SK-N-SH treated with all-trans-retinoic acid at 6 μM for 48 hours (cell line): ENCODE measurements around the gene SH3YL1.

Source experiments
- ATAC-seq: fragments of 200-7000 bp; cut with Tn5 transposase; 3 replicates; pipeline ENCODE4 v1.9.1; 2020; ENCODE audit warnings: mild to moderate bottlenecking, moderate library complexity
- ARNTL ChIP-seq: fragments of 450-650 bp; formaldehyde crosslinking; IDR thresholded peaks from 2 replicates; pipeline ENCODE4 v1.5.0; 2020; ENCODE audit warnings: low read depth, mild to moderate bottlenecking, moderate library complexity, borderline replicate concordance
- BACH2 ChIP-seq: fragments of 250-450 bp; sonication (Bioruptor Pico); IDR thresholded peaks from 2 replicates; pipeline ENCODE4 v1.9.0; 2021; ENCODE audit warnings: mild to moderate bottlenecking, borderline replicate concordance
- CSDC2 ChIP-seq: fragments of 250-450 bp; sonication (Bioruptor Pico); IDR thresholded peaks from 2 replicates; pipeline ENCODE4 v1.5.0; 2020; ENCODE audit warnings: mild to moderate bottlenecking, moderate library complexity
- ESRRG ChIP-seq: fragments of 250-450 bp; sonication (Bioruptor Pico); IDR thresholded peaks from 2 replicates; pipeline ENCODE4 v1.6.1; 2021; ENCODE audit warnings: mild to moderate bottlenecking
- GLIS3 ChIP-seq: fragments of 250-450 bp; sonication (Bioruptor Pico); IDR thresholded peaks from 2 replicates; pipeline ENCODE4 v1.5.0; 2020; ENCODE audit warnings: mild to moderate bottlenecking, moderate library complexity
- ISL1 ChIP-seq: fragments of 250-450 bp; sonication (Bioruptor Pico); IDR thresholded peaks from 2 replicates; pipeline ENCODE4 v2.1.2; 2022; ENCODE audit warnings: mild to moderate bottlenecking, moderate library complexity
- OSR1 ChIP-seq: fragments of 250-450 bp; sonication (Bioruptor Pico); IDR thresholded peaks from 2 replicates; pipeline ENCODE4 v1.8.0; 2022; ENCODE audit warnings: moderate library complexity, mild to moderate bottlenecking, inconsistent platforms
- PPARA ChIP-seq: fragments of 250-450 bp; sonication (Bioruptor Pico); IDR thresholded peaks from 2 replicates; pipeline ENCODE4 v1.5.0; 2020; ENCODE audit warnings: mild to moderate bottlenecking, borderline replicate concordance
- RARB ChIP-seq: fragments of 250-450 bp; sonication (Bioruptor Pico); IDR thresholded peaks from 2 replicates; pipeline ENCODE4 v1.8.0; 2021; ENCODE audit warnings: mild to moderate bottlenecking, moderate library complexity
- TCF4 ChIP-seq: fragments of 250-450 bp; sonication (Bioruptor Pico); IDR thresholded peaks from 2 replicates; pipeline ENCODE4 v1.8.0; 2021; ENCODE audit warnings: mild to moderate bottlenecking, moderate library complexity, borderline replicate concordance
- TOX ChIP-seq: fragments of 250-450 bp; sonication (Bioruptor Pico); IDR thresholded peaks from 2 replicates; pipeline ENCODE4 v1.8.0; 2021; ENCODE audit warnings: mild to moderate bottlenecking, moderate library complexity, borderline replicate concordance
- ZC3H10 ChIP-seq: fragments of 250-450 bp; sonication (Bioruptor Pico); IDR thresholded peaks from 2 replicates; pipeline ENCODE4 v1.5.1; 2021; ENCODE audit warnings: mild to moderate bottlenecking, moderate library complexity
- ZFP30 ChIP-seq: fragments of 450-650 bp; formaldehyde crosslinking; IDR thresholded peaks from 2 replicates; pipeline ENCODE4 v1.5.0; 2022; ENCODE audit warnings: mild to moderate bottlenecking, moderate library complexity
- ZNF565 ChIP-seq: fragments of 450-650 bp; formaldehyde crosslinking; conservative IDR thresholded peaks from 2 replicates; pipeline ENCODE4 v1.5.0; 2020; ENCODE audit warnings: low read depth, mild to moderate bottlenecking, moderate library complexity
- ZNF70 ChIP-seq: fragments of 450-650 bp; formaldehyde crosslinking; IDR thresholded peaks from 2 replicates; pipeline ENCODE4 v1.5.0; 2020; ENCODE audit warnings: mild to moderate bottlenecking, moderate library complexity
- ZNF8 ChIP-seq: fragments of 450-650 bp; formaldehyde crosslinking; IDR thresholded peaks from 2 replicates; pipeline ENCODE4 v1.5.0; 2020; ENCODE audit warnings: mild to moderate bottlenecking, moderate library complexity
- TF ChIP-seq, protein P1 (sequence below): fragments of 250-450 bp; sonication (Bioruptor Pico); IDR thresholded peaks from 2 replicates; pipeline ENCODE4 v1.5.1; 2020; ENCODE audit warnings: low read depth, mild to moderate bottlenecking, moderate library complexity
- TF ChIP-seq, protein P2 (sequence below): fragments of 250-450 bp; sonication (Bioruptor Pico); IDR thresholded peaks from 2 replicates; pipeline ENCODE4 v1.8.0; 2020; ENCODE audit warnings: mild to moderate bottlenecking, moderate library complexity, borderline replicate concordance
- TF ChIP-seq, protein P3 (sequence below): fragments of 250-450 bp; sonication (Bioruptor Pico); IDR thresholded peaks from 2 replicates; pipeline ENCODE4 v1.8.0; 2021; ENCODE audit warnings: low read depth, mild to moderate bottlenecking, moderate library complexity, borderline replicate concordance
- TF ChIP-seq, protein P4 (sequence below): fragments of 250-450 bp; sonication (Bioruptor Pico); IDR thresholded peaks from 2 replicates; pipeline ENCODE4 v1.5.0; 2020; ENCODE audit warnings: mild to moderate bottlenecking, moderate library complexity
- TF ChIP-seq, protein P5 (sequence below): fragments of 250-450 bp; sonication (Bioruptor Pico); IDR thresholded peaks from 2 replicates; pipeline ENCODE4 v1.5.1; 2021; ENCODE audit warnings: mild to moderate bottlenecking, moderate library complexity

SH3YL1 gene

DNA sequence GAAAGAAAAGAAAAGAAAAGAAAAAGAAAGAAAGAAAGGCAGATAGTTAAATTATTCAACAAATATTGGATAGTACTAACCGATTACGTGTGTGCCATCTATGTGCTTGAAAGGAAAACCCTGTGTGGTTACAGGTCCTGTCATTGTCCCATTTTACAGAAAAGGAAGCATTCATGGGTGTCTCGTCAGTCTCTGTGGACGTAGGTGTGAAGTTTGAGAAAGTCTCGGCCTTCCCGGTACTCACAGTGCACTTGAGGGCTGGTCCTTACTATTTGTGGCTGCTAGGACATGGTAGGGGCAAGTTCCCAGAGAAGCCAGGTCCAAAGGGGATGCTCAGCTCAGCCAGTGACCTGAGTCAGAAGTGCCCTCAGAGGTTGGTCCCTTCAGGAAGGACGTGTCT, 19.3 kb downstream of the SH3YL1 start:
- ATAC-seq: no peak
- TF ChIP-seq ZC3H10 (no peak), OSR1 (no peak), BACH2 (CRISPR knock-in tag) (no peak)
- TF ChIP-seq, protein P1, sequence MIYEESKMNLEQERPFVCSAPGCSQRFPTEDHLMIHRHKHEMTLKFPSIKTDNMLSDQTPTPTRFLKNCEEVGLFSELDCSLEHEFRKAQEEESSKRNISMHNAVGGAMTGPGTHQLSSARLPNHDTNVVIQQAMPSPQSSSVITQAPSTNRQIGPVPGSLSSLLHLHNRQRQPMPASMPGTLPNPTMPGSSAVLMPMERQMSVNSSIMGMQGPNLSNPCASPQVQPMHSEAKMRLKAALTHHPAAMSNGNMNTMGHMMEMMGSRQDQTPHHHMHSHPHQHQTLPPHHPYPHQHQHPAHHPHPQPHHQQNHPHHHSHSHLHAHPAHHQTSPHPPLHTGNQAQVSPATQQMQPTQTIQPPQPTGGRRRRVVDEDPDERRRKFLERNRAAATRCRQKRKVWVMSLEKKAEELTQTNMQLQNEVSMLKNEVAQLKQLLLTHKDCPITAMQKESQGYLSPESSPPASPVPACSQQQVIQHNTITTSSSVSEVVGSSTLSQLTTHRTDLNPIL (CRISPR knock-in tag): no peak
- TF ChIP-seq, protein P2, sequence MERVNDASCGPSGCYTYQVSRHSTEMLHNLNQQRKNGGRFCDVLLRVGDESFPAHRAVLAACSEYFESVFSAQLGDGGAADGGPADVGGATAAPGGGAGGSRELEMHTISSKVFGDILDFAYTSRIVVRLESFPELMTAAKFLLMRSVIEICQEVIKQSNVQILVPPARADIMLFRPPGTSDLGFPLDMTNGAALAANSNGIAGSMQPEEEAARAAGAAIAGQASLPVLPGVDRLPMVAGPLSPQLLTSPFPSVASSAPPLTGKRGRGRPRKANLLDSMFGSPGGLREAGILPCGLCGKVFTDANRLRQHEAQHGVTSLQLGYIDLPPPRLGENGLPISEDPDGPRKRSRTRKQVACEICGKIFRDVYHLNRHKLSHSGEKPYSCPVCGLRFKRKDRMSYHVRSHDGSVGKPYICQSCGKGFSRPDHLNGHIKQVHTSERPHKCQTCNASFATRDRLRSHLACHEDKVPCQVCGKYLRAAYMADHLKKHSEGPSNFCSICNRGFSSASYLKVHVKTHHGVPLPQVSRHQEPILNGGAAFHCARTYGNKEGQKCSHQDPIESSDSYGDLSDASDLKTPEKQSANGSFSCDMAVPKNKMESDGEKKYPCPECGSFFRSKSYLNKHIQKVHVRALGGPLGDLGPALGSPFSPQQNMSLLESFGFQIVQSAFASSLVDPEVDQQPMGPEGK (CRISPR knock-in tag): no peak

DNA sequence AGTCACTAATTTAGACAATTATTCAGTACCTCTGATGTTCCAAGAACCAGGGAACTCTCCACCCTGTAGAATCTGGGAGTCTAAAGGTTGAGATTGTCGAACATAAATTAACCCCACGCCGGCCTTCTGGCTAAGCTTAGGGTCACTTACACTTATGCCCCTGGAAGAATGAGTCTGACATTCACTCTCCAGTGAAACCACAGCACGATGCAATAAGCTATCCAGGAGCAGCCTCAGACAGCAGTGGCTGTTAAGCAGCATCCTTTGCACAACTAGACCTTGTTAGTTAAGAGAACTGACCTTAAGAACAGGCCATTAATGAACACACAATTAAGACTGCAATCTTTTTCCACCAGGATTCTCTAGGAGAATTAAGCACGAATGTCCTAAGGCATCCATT, 25.0 kb downstream of the SH3YL1 start:
- no peak for ATAC-seq
- no peak for TF ChIP-seq PPARA (CRISPR knock-in tag)
- TF ChIP-seq, protein P3, sequence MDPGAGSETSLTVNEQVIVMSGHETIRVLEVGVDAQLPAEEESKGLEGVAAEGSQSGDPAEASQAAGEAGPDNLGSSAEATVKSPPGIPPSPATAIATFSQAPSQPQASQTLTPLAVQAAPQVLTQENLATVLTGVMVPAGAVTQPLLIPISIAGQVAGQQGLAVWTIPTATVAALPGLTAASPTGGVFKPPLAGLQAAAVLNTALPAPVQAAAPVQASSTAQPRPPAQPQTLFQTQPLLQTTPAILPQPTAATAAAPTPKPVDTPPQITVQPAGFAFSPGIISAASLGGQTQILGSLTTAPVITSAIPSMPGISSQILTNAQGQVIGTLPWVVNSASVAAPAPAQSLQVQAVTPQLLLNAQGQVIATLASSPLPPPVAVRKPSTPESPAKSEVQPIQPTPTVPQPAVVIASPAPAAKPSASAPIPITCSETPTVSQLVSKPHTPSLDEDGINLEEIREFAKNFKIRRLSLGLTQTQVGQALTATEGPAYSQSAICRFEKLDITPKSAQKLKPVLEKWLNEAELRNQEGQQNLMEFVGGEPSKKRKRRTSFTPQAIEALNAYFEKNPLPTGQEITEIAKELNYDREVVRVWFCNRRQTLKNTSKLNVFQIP (CRISPR knock-in tag): no peak
- TF ChIP-seq GLIS3 (CRISPR knock-in tag): no peak
- no peak for TF ChIP-seq TCF4 (CRISPR knock-in tag)
- TF ChIP-seq ZNF70 (CRISPR knock-in tag): no peak
- no peak for TF ChIP-seq ARNTL
- TF ChIP-seq, protein P4, sequence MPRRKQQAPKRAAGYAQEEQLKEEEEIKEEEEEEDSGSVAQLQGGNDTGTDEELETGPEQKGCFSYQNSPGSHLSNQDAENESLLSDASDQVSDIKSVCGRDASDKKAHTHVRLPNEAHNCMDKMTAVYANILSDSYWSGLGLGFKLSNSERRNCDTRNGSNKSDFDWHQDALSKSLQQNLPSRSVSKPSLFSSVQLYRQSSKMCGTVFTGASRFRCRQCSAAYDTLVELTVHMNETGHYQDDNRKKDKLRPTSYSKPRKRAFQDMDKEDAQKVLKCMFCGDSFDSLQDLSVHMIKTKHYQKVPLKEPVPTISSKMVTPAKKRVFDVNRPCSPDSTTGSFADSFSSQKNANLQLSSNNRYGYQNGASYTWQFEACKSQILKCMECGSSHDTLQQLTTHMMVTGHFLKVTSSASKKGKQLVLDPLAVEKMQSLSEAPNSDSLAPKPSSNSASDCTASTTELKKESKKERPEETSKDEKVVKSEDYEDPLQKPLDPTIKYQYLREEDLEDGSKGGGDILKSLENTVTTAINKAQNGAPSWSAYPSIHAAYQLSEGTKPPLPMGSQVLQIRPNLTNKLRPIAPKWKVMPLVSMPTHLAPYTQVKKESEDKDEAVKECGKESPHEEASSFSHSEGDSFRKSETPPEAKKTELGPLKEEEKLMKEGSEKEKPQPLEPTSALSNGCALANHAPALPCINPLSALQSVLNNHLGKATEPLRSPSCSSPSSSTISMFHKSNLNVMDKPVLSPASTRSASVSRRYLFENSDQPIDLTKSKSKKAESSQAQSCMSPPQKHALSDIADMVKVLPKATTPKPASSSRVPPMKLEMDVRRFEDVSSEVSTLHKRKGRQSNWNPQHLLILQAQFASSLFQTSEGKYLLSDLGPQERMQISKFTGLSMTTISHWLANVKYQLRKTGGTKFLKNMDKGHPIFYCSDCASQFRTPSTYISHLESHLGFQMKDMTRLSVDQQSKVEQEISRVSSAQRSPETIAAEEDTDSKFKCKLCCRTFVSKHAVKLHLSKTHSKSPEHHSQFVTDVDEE (CRISPR knock-in tag): no peak
- TF ChIP-seq, protein P2 (CRISPR knock-in tag): no peak

DNA sequence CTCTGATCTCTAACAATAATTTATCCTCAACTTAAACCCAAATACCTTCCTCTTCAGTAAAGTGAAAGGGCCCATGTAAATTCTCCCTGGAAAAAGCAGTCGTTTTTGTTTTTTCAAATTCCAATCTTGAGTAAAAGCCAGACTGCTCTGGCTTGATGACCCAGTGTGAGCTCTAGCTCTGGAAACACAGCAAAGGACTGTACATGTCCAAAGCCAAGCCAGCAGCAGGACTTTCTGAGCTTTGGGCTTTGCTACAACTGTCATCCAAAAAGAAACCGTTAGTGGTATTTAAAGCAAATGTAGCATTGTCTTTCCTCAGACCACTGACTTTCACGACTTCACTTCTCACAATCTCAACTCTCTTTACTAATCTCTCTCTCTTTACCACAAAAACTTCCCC, 25.4 kb downstream of the SH3YL1 start:
- ATAC-seq: no peak
- TF ChIP-seq ZNF565 (CRISPR knock-in tag) (no peak), TOX (CRISPR knock-in tag) (no peak), ZC3H10 (no peak), OSR1 (no peak), ESRRG (CRISPR knock-in tag) (no peak)
- TF ChIP-seq, protein P5, sequence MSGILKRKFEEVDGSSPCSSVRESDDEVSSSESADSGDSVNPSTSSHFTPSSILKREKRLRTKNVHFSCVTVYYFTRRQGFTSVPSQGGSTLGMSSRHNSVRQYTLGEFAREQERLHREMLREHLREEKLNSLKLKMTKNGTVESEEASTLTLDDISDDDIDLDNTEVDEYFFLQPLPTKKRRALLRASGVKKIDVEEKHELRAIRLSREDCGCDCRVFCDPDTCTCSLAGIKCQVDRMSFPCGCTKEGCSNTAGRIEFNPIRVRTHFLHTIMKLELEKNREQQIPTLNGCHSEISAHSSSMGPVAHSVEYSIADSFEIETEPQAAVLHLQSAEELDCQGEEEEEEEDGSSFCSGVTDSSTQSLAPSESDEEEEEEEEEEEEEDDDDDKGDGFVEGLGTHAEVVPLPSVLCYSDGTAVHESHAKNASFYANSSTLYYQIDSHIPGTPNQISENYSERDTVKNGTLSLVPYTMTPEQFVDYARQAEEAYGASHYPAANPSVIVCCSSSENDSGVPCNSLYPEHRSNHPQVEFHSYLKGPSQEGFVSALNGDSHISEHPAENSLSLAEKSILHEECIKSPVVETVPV (CRISPR knock-in tag): no peak

DNA sequence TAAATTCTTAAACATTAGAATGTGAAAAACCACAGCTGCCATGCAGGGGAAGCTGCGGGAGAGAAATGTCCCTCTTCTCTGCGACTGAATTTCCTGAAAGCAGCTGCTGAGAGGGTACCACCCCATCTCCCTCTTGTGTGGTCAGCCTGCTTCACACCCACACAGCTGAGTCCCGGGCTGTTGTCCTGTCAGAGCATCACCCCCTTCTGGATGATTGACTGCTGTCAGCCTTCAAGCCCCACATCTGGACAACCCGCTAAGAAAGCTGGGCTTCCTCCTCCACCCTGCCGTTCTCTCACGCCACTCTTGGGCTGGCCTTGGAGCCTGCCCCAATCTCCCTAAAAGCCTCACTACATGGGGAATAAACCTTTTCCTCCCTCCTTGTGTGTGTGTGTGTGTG, 26.0 kb downstream of the SH3YL1 start:
- no peak for ATAC-seq
- TF ChIP-seq ISL1 (CRISPR knock-in tag): no peak
- TF ChIP-seq, protein P3 (CRISPR knock-in tag): no peak
- no peak for TF ChIP-seq ZNF8 (CRISPR knock-in tag)
- no peak for TF ChIP-seq BACH2 (CRISPR knock-in tag)
- TF ChIP-seq ZC3H10: no peak
- no peak for TF ChIP-seq ARNTL
- TF ChIP-seq ZNF70 (CRISPR knock-in tag): no peak
- TF ChIP-seq, protein P2 (CRISPR knock-in tag): no peak
- TF ChIP-seq ZFP30 (CRISPR knock-in tag): no peak
- TF ChIP-seq RARB (CRISPR knock-in tag): no peak
- no peak for TF ChIP-seq CSDC2 (CRISPR knock-in tag)
